GM19397 (cell line): ENCODE results near the gene MDGA2.
"Not testable (repeated sequence)": the region's sequence is repeated elsewhere in the genome, so short reads cannot be mapped to it uniquely, and the experiment has no call there.

Experiments
- ATAC-seq: cut with Tn5 transposase; IDR thresholded peaks from one replicate; pipeline ENCODE4 v1.9.1; 2021; ENCODE audit warnings: mild to moderate bottlenecking, moderate library complexity; ENCODE audit not compliant: unreplicated experiment

The MDGA2 gene

GRCh38 chr14:47624126-47624525, 51.3 kb downstream of the MDGA2 start:
- not testable (repeated sequence) for ATAC-seq

GRCh38 chr14:47619392-47619791, 56.0 kb downstream of the MDGA2 start:
- no peak for ATAC-seq

- no peak for ATAC-seq
Measured at GRCh38 chr14:47606566-47606965, 68.8 kb downstream of the MDGA2 start.

- ATAC-seq, result no peak
Measured at GRCh38 chr14:47596860-47597259, 78.5 kb downstream of the MDGA2 start.

- peak; percentile 62 for ATAC-seq
Measured at GRCh38 chr14:47596232-47596631, 79.2 kb downstream of the MDGA2 start.

GRCh38 chr14:47595552-47595951, 79.9 kb downstream of the MDGA2 start:
- ATAC-seq, result no peak

GRCh38 chr14:47590767-47591495, 84.5 kb downstream of the MDGA2 start:
- ATAC-seq, result no peak

GRCh38 chr14:47585447-47585846, 90.0 kb downstream of the MDGA2 start:
- ATAC-seq, result no peak

- no peak for ATAC-seq
Measured at GRCh38 chr14:47567273-47567672, 108.1 kb downstream of the MDGA2 start.

GRCh38 chr14:47557894-47558293, 117.5 kb downstream of the MDGA2 start:
- no peak for ATAC-seq

- ATAC-seq, result no peak
Measured at GRCh38 chr14:47555333-47555732, 120.1 kb downstream of the MDGA2 start.

- no peak for ATAC-seq
Measured at GRCh38 chr14:47549886-47550285, 125.5 kb downstream of the MDGA2 start.

- ATAC-seq, result no peak
Measured at GRCh38 chr14:47543459-47543858, 131.9 kb downstream of the MDGA2 start.

GRCh38 chr14:47541662-47542061, 133.7 kb downstream of the MDGA2 start:
- ATAC-seq, result no peak

- no peak for ATAC-seq
Measured at GRCh38 chr14:47539031-47539461, 136.4 kb downstream of the MDGA2 start.

- no peak for ATAC-seq
Measured at GRCh38 chr14:47536341-47536740, 139.1 kb downstream of the MDGA2 start.

GRCh38 chr14:47526591-47527244, 148.7 kb downstream of the MDGA2 start:
- no peak for ATAC-seq

- no peak for ATAC-seq
Measured at GRCh38 chr14:47524524-47524923, 150.9 kb downstream of the MDGA2 start.

- ATAC-seq, result no peak
Measured at GRCh38 chr14:47520382-47520781, 155.0 kb downstream of the MDGA2 start.

GRCh38 chr14:47511829-47512228, 163.6 kb downstream of the MDGA2 start:
- no peak for ATAC-seq

GRCh38 chr14:47509957-47510356, 165.4 kb downstream of the MDGA2 start:
- no peak for ATAC-seq

- no peak for ATAC-seq
Measured at GRCh38 chr14:47507861-47508260, 167.5 kb downstream of the MDGA2 start.
